K562 (cell line): ENCODE results near the gene USHBP1. TPM values are rescaled to one million over a fixed set of nuclear protein-coding genes. Genes with fewer than 3 reads are reported as not detected.

ENCODE experiments used
- CBFA2T3 ChIP-seq: fragments of 450-650 bp; IDR thresholded peaks from 2 replicates; pipeline ENCODE4 v1.6.1; 2017
- HNRNPLL ChIP-seq: fragments of 200-400 bp; formaldehyde crosslinking; IDR thresholded peaks from 2 replicates; pipeline ENCODE4 v1.6.1; 2017; ENCODE audit warnings: low read length, low read depth, mild to moderate bottlenecking; ENCODE audit not compliant: poor library complexity, severe bottlenecking
- IFI16 ChIP-seq: fragments of 250-450 bp; sonication (Bioruptor Pico); IDR thresholded peaks from 2 replicates; pipeline ENCODE4 v2.1.2; 2022; ENCODE audit warnings: mild to moderate bottlenecking, inconsistent platforms
- KAT7 ChIP-seq: sonication (generic); formaldehyde crosslinking; IDR thresholded peaks from 2 replicates; pipeline ENCODE4 v1.8.0; 2022; ENCODE audit warnings: missing genetic modification reagents, mild to moderate bottlenecking, borderline replicate concordance
- LEF1 ChIP-seq: fragments of 450-650 bp; IDR thresholded peaks from 2 replicates; pipeline ENCODE4 v1.6.1; 2016; ENCODE audit warnings: mild to moderate bottlenecking
- MYC ChIP-seq, 2 experiments: fragments of 250-450 bp in 1 of 2; sonication (Bioruptor Pico) in 1 of 2; IDR thresholded peaks; 2 replicates each; pipeline versions ENCODE4 v1.5.1 to v1.6.1; 2012 to 2021; ENCODE audit warnings: low read depth in 2 of 2, borderline replicate concordance in 1 of 2, improper control_type of control experiment in 1 of 2, low read length in 1 of 2, mild to moderate bottlenecking in 1 of 2, moderate library complexity in 1 of 2
- PHF21A ChIP-seq: fragments of 450-650 bp; IDR thresholded peaks from 2 replicates; pipeline ENCODE4 v1.6.1; 2017; ENCODE audit warnings: low read depth, borderline replicate concordance
- TGIF2 ChIP-seq: sonication (generic); formaldehyde crosslinking; IDR thresholded peaks from 2 replicates; pipeline ENCODE4 v1.8.1; 2022; ENCODE audit warnings: mild to moderate bottlenecking, missing genetic modification reagents, moderate library complexity
- polyA plus RNA-seq, 8 experiments: library from polyadenylated mRNA; depleted of rRNA in 4 of 8; stranded (reverse) in 5 of 8; unstranded in 3 of 8; fragments of >200 nt; fragmentation: Nextera tagmentation in 2 of 8; fragmentation: Illumina TruSeq in 1 of 8; extraction: Ambion mirVana in 2 of 8; extraction: Trizol in 1 of 8; gene quantifications; 2 replicates each; pipeline versions ENCODE4 v1.2.1 to v1.2.3, GENCODE V29; 2011 to 2014; ENCODE audit warnings: inconsistent platforms in 1 of 8, missing spikeins in 1 of 8
- total RNA-seq, 7 experiments: library from RNA; depleted of rRNA in 6 of 7; stranded (reverse); fragments of >200 nt in 6 of 7; fragmentation: Illumina TruSeq in 2 of 7; extraction: Trizol in 2 of 7; gene quantifications; 2 replicates each; pipeline versions ENCODE4 v1.2.1 to v1.2.3, GENCODE V29; 2011 to 2021; ENCODE audit warnings: low replicate concordance in 1 of 7
- TF ChIP-seq, protein P1 (sequence below): fragments of 450-650 bp; formaldehyde crosslinking; IDR thresholded peaks from 2 replicates; pipeline ENCODE4 v1.4.0; 2020; ENCODE audit warnings: mild to moderate bottlenecking, mixed read lengths
- TF ChIP-seq, protein P2 (sequence below): fragments of 250-450 bp; sonication (Bioruptor Pico); IDR thresholded peaks from 2 replicates; pipeline ENCODE4 v1.6.1; 2021; ENCODE audit warnings: mild to moderate bottlenecking

Gene USHBP1
- total and polyA plus RNA-seq, 9 of the 15 experiments (the other 6 are each of a cell fraction or from before 2014, with no cell fraction given) = 0.03 to 0.10 (median 0.05) TPM; not detected in 5

GRCh38 chr19:17306285-17306714 lies 41.8 kb upstream of the USHBP1 start (continued):
- TF ChIP-seq KAT7 (0 out of 2 replicates have a peak, but pooled peaks have one; percentile 13), PHF21A (no peak), HNRNPLL (peak; percentile 49), MYC (IDR thresholded peaks at IDR 0.05; ENCODE audit: low read depth, low read length) (peak; percentile 9; the same call in 1 of the 2 replicates), MYC (CRISPR knock-in tag; IDR thresholded peaks at IDR 0.05; ENCODE audit: borderline replicate concordance, low read depth) (no peak), TGIF2 (CRISPR knock-in tag) (no peak), LEF1 (peak; percentile 0; the same call in 1 of the 2 replicates), IFI16 (CRISPR knock-in tag) (no peak), CBFA2T3 (no peak)
- TF ChIP-seq, protein P1, sequence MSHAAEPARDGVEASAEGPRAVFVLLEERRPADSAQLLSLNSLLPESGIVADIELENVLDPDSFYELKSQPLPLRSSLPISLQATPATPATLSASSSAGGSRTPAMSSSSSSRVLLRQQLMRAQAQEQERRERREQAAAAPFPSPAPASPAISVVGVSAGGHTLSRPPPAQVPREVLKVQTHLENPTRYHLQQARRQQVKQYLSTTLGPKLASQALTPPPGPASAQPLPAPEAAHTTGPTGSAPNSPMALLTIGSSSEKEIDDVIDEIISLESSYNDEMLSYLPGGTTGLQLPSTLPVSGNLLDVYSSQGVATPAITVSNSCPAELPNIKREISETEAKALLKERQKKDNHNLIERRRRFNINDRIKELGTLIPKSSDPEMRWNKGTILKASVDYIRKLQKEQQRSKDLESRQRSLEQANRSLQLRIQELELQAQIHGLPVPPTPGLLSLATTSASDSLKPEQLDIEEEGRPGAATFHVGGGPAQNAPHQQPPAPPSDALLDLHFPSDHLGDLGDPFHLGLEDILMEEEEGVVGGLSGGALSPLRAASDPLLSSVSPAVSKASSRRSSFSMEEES (CRISPR knock-in tag) = 0 out of 2 replicates have a peak, but pooled peaks have one; percentile 0
- TF ChIP-seq, protein P2, sequence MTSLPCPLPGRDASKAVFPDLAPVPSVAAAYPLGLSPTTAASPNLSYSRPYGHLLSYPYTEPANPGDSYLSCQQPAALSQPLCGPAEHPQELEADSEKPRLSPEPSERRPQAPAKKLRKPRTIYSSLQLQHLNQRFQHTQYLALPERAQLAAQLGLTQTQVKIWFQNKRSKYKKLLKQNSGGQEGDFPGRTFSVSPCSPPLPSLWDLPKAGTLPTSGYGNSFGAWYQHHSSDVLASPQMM (CRISPR knock-in tag) = no peak
